Vagina (tissue), 2 donors: ENCODE results near the gene ITGA4. TPM values are rescaled to one million over a fixed set of nuclear protein-coding genes. Genes with fewer than 3 reads are reported as not detected.

Source experiments
- DNase-seq, 2 donors: peaks; one replicate each; pipeline ENCODE4 v3.0.0-alpha.2; 2017; ENCODE audit errors: extremely low spot score in 2 of 2
- H3K27ac ChIP-seq: fragments of 200-600 bp; sonication (generic); one replicate; pipeline ENCODE4 v1.5.1; 2019
- H3K27me3 ChIP-seq: fragments of 200-600 bp; sonication (generic); one replicate; pipeline ENCODE4 v1.5.1; 2019
- H3K36me3 ChIP-seq, 2 donors: fragments of 200-600 bp; sonication (generic); one replicate each; pipeline ENCODE4 v1.5.1; 2017 to 2019
- H3K4me1 ChIP-seq: fragments of 200-600 bp; sonication (generic); one replicate; pipeline ENCODE4 v1.5.1; 2019
- H3K4me3 ChIP-seq, 2 donors: fragments of 200-600 bp; sonication (generic); 1 replicate in 1 of 2; 2 replicates in 1 of 2; pipeline ENCODE4 v1.5.1; 2016 to 2019
- H3K9me3 ChIP-seq: fragments of 200-600 bp; sonication (generic); one replicate; pipeline ENCODE4 v1.5.1; 2019
- CTCF ChIP-seq, 3 experiments: fragments of 450-650 bp in 2 of 3; fragments of 200-600 bp in 1 of 3; sonication (generic) in 1 of 3; IDR thresholded peaks; one replicate each; pipeline ENCODE4 v1.5.1; 2017 to 2019; ENCODE audit warnings: antibody characterized with exemption in 3 of 3, mild to moderate bottlenecking in 2 of 3, moderate library complexity in 2 of 3
- POLR2A ChIP-seq, 2 donors: fragments of 450-650 bp; IDR thresholded peaks; one replicate each; pipeline ENCODE4 v1.6.1; 2017; ENCODE audit warnings: antibody characterized with exemption in 2 of 2, mild to moderate bottlenecking in 2 of 2, moderate library complexity in 2 of 2
- POLR2AphosphoS5 ChIP-seq, 2 donors: sonication (generic); formaldehyde crosslinking; IDR thresholded peaks; one replicate each; pipeline ENCODE4 v1.9.0; 2017; ENCODE audit warnings: antibody characterized with exemption in 2 of 2, mild to moderate bottlenecking in 2 of 2, low read depth in 1 of 2; ENCODE audit not compliant: insufficient read depth in 1 of 2
- intact Hi-C: fragments of 100-400 bp; cut with DNase I; formaldehyde crosslinking; loops from one replicate; pipeline ENCODE4 v1.15.1; 2023
- total RNA-seq: library from RNA; depleted of rRNA; stranded (reverse); fragments of >200 nt; gene quantifications from one replicate; pipeline ENCODE4 v1.2.3, GENCODE V29; 2016

Gene ITGA4
- total RNA-seq, 1 donor from 2014 or later: 4.9 TPM

GRCh38 chr2:181461056-181461997, 4.1 kb downstream of the ITGA4 start:
- no peak for DNase-seq
- Histone ChIP-seq H3K27ac (no peak overlapping the region), H3K4me1 (peaks cover 24% of the 10 kb centered on the region), H3K4me3 (no peak overlapping the region), H3K27me3 (no peaks in the 10 kb centered on the region), H3K36me3 (no peaks in the 10 kb centered on the region), H3K9me3 (no peaks in the 10 kb centered on the region)
- intact Hi-C loops: no loop called here
- TF ChIP-seq CTCF (IDR thresholded peaks at IDR 0.05): no peak
- no peak for TF ChIP-seq POLR2A (IDR thresholded peaks at IDR 0.05)
- no peak for TF ChIP-seq POLR2AphosphoS5 (IDR thresholded peaks at IDR 0.05; ENCODE audit: insufficient read depth in 1 of 2, low read depth in 1 of 2)

- no peaks in the 10 kb centered on the region for H3K36me3 ChIP-seq
- H3K4me1 ChIP-seq: peaks cover 17% of the 10 kb centered on the region
- DNase-seq: no peak
- no peaks in the 10 kb centered on the region for H3K9me3 ChIP-seq
- no peak overlapping the region for H3K27ac ChIP-seq
- H3K4me3 ChIP-seq: no peak overlapping the region
- intact Hi-C loops: no loop called here
- H3K27me3 ChIP-seq: no peaks in the 10 kb centered on the region
- TF ChIP-seq POLR2A (IDR thresholded peaks at IDR 0.05) (no peak), POLR2AphosphoS5 (IDR thresholded peaks at IDR 0.05; ENCODE audit: insufficient read depth in 1 of 2, low read depth in 1 of 2) (no peak), CTCF (IDR thresholded peaks at IDR 0.05) (no peak)
Measured at GRCh38 chr2:181462033-181462432, 4.8 kb downstream of the ITGA4 start.

- intact Hi-C loops: no loop called here
- H3K36me3 ChIP-seq: no peaks in the 10 kb centered on the region
- H3K9me3 ChIP-seq: no peaks in the 10 kb centered on the region
- H3K27ac ChIP-seq: no peak overlapping the region
- peaks cover 5% of the 10 kb centered on the region for H3K4me1 ChIP-seq
- H3K4me3 ChIP-seq: no peak overlapping the region
- no peaks in the 10 kb centered on the region for H3K27me3 ChIP-seq
- DNase-seq: no peak
- TF ChIP-seq CTCF (IDR thresholded peaks at IDR 0.05): no peak
- no peak for TF ChIP-seq POLR2A (IDR thresholded peaks at IDR 0.05)
- TF ChIP-seq POLR2AphosphoS5 (IDR thresholded peaks at IDR 0.05; ENCODE audit: insufficient read depth in 1 of 2, low read depth in 1 of 2): no peak
Measured at GRCh38 chr2:181463588-181463987, 6.4 kb downstream of the ITGA4 start.

GRCh38 chr2:181464966-181465365, 7.8 kb downstream of the ITGA4 start:
- H3K4me3 ChIP-seq: no peak overlapping the region
- H3K4me1 ChIP-seq: peaks cover 5% of the 10 kb centered on the region
- intact Hi-C loops: no loop called here
- no peak overlapping the region for H3K27ac ChIP-seq
- H3K9me3 ChIP-seq: no peaks in the 10 kb centered on the region
- TF ChIP-seq POLR2AphosphoS5 (IDR thresholded peaks at IDR 0.05; ENCODE audit: insufficient read depth in 1 of 2, low read depth in 1 of 2) (no peak), CTCF (IDR thresholded peaks at IDR 0.05) (no peak), POLR2A (IDR thresholded peaks at IDR 0.05) (no peak)
- H3K36me3 ChIP-seq: no peaks in the 10 kb centered on the region
- no peaks in the 10 kb centered on the region for H3K27me3 ChIP-seq
- no peak for DNase-seq
